HG03460 (cell line): ENCODE data around the gene SERTAD3.
"Not testable (repeated sequence)": the region's sequence is repeated elsewhere in the genome, so short reads cannot be mapped to it uniquely, and the experiment has no call there.

ENCODE experiments used
- ATAC-seq: cut with Tn5 transposase; IDR thresholded peaks from one replicate; pipeline ENCODE4 v1.9.1; 2021; ENCODE audit not compliant: unreplicated experiment

SERTAD3 gene

GRCh38 chr19:40411125-40411842 is 32.9 kb downstream of the SERTAD3 start:
- no peak for ATAC-seq

GRCh38 chr19:40410030-40410389 is 34.1 kb downstream of the SERTAD3 start:
- ATAC-seq, result no peak

- not testable (repeated sequence) for ATAC-seq
Measured at GRCh38 chr19:40408598-40408925, 35.6 kb downstream of the SERTAD3 start.

- ATAC-seq, result no peak
Measured at GRCh38 chr19:40407714-40408597, 36.2 kb downstream of the SERTAD3 start.

GRCh38 chr19:40403262-40403984 is 40.7 kb downstream of the SERTAD3 start:
- peak; percentile 77 for ATAC-seq

- no peak for ATAC-seq
Measured at GRCh38 chr19:40400559-40400958, 43.6 kb downstream of the SERTAD3 start.

GRCh38 chr19:40398417-40399131 is 45.6 kb downstream of the SERTAD3 start:
- ATAC-seq, result no peak

- no peak for ATAC-seq
Measured at GRCh38 chr19:40397568-40397906, 46.6 kb downstream of the SERTAD3 start.

GRCh38 chr19:40396886-40397567 is 47.1 kb downstream of the SERTAD3 start:
- no peak for ATAC-seq

GRCh38 chr19:40395956-40396355 is 48.2 kb downstream of the SERTAD3 start:
- no peak for ATAC-seq

GRCh38 chr19:40394816-40395210 is 49.3 kb downstream of the SERTAD3 start:
- ATAC-seq, result no peak

GRCh38 chr19:40393894-40394815 is 50.0 kb downstream of the SERTAD3 start:
- ATAC-seq, result no peak

GRCh38 chr19:40392894-40393517 is 51.1 kb downstream of the SERTAD3 start:
- ATAC-seq, result no peak

- ATAC-seq, result no peak
Measured at GRCh38 chr19:40392123-40392522, 52.0 kb downstream of the SERTAD3 start.
